ENCODE measurements around the gene ADGRG1.

ADGRG1 gene

DNA sequence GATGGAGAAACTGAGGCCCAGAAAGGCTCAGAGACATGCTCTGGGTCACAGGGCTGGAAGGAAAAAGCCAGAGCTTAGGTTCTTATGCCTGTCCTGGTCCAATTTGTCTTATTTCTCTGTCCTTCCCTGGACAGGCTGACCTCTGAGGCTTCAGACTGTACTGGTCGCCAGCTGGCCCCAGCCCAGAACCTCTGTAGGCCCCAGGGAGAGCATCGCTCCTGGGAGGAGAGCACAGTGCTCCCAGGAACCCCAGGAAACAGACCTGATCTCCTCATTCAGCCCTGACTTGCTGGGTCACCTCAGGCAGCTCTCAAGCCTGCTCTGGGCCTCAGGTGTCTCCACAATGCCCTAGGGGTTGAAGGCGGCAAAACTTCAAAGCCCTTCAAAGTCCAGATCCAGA lies 71.1 kb downstream of the ADGRG1 start:
- no peak overlapping the region for H3K4me3 ChIP-seq (replicated peaks in 1 of 2; ENCODE audit: low read depth in 2 of 2, low read length in 2 of 2)
- TF ChIP-seq, protein P1, sequence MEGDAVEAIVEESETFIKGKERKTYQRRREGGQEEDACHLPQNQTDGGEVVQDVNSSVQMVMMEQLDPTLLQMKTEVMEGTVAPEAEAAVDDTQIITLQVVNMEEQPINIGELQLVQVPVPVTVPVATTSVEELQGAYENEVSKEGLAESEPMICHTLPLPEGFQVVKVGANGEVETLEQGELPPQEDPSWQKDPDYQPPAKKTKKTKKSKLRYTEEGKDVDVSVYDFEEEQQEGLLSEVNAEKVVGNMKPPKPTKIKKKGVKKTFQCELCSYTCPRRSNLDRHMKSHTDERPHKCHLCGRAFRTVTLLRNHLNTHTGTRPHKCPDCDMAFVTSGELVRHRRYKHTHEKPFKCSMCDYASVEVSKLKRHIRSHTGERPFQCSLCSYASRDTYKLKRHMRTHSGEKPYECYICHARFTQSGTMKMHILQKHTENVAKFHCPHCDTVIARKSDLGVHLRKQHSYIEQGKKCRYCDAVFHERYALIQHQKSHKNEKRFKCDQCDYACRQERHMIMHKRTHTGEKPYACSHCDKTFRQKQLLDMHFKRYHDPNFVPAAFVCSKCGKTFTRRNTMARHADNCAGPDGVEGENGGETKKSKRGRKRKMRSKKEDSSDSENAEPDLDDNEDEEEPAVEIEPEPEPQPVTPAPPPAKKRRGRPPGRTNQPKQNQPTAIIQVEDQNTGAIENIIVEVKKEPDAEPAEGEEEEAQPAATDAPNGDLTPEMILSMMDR (IDR thresholded peaks at IDR 0.05; ENCODE audit: low read depth, low read length) = no peak
- DNase-seq (ENCODE audit: low read depth in 2 of 2) = no peak

DNA sequence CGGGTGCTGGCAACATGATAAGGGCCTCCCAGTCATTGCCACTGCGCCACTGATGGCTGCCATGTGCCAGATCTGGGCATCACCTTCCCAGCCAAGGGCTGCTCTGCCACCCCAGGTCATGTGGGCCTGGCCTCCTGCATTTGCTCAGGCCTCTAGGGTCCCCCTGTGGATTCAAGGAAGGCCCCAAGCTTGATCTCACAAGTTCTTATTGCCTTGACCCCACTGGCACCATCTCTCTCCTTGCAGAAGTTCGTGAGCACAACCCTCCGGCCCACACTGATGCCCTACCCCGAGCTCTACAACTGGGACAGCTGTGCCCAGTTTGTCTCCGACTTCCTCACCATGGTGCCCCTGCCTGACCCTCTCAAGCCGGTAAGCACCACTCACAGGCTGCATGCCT lies 71.5 kb downstream of the ADGRG1 start:
- TF ChIP-seq, protein P1 (IDR thresholded peaks at IDR 0.05; ENCODE audit: low read depth, low read length) = no peak
- H3K4me3 ChIP-seq (replicated peaks in 1 of 2; ENCODE audit: low read depth in 2 of 2, low read length in 2 of 2) = no peak overlapping the region
- no peak for DNase-seq (ENCODE audit: low read depth in 2 of 2)

DNA sequence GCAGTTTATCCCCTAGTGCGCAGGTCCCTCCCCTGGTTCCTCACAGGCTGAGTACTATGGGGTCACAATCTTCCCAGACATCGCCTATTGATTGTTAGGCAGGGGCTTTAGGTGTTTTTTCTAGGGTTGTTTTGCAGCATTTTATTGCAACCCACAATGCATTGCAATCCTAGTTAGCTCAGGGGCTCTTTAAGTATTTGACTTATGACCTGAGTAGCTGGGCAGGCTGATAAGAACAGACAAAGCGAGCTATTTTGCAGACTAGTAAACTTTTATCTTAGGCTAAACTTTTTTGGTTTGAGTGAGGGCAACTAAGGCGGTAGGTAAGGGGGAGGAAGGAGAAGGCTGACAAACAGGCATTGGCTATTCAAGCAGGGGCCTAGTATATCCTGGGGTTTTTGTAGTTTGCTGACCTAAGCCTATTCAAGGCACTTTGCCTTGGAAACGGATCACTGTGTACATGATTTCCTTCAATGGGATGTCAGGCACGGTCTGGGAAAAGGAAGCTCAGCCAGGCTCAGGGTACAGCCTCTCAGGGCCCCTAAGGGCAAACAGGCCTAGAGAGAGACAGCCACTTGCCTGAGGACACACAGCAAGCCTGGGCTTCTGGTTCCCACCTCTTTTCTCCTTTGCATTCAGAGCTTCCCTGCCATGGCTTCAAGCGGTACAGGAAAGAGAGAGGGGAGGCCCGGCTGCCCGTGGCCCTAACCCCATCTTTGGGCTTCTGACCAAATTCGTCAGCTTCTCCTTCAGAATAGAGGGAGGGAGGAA lies 72.5 kb downstream of the ADGRG1 start:
- TF ChIP-seq, protein P1 (IDR thresholded peaks at IDR 0.05; ENCODE audit: low read depth, low read length) = no peak
- DNase-seq (ENCODE audit: low read depth in 2 of 2) = no peak
- no peak overlapping the region for H3K4me3 ChIP-seq (replicated peaks in 1 of 2; ENCODE audit: low read depth in 2 of 2, low read length in 2 of 2)

DNA sequence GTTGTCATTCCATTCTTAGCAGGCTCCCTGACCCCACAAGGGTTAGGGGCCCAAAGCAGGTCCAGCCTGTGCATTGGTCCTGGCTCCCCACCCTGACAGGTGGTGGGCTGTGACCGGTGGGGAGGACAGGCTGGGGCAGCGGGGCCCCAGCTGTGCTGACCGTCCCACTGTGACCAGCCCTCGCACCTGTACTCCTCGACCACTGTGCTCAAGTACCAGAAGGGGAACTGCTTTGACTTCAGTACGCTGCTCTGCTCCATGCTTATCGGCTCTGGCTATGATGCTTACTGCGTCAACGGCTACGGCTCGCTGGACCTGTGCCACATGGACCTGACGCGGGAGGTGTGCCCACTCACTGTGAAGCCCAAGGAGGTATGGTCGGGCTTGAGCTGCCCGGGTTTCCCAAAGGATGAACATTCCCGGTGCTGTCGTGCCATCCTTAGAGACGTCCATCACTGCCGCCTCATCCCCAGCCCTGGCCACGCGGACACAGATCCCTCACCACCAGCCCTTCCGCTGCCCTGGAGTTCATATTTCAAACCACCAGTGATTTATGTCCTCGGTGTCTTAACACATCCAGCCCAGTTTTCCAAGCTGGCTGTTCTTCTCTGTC lies 73.4 kb downstream of the ADGRG1 start:
- no peak for DNase-seq (ENCODE audit: low read depth in 2 of 2)
- TF ChIP-seq, protein P1 (IDR thresholded peaks at IDR 0.05; ENCODE audit: low read depth, low read length) = no peak
- no peak overlapping the region for H3K4me3 ChIP-seq (replicated peaks in 1 of 2; ENCODE audit: low read depth in 2 of 2, low read length in 2 of 2)

DNA sequence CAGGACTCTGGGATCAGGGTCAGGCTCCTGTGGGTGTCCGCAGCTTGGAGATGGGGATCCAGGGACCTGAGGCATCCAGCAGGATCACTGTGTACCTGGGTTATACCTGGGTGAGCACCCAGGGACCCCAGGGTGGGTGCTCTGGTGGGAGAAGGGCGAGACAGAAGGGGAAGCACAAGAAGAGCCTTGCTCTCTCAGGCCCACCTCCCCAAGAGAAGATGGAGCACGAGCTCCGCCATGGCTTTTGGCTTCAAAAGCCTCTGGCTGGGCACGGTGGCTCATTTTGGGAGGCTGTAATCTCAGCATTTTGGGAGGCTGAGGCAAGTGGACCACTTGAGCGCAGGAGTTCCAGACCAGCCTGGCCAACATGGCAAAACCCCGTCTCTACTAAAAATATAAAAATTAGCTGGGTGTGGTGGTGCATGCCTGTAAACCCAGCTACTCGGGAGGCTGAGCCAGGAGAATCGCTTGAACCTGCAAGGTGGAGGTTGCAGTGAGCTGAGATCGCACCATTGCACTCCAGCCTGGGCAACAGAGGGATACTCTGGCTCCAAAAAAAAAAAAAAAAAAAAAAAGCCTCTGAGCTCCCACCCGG lies 75.1 kb downstream of the ADGRG1 start:
- no peak overlapping the region for H3K4me3 ChIP-seq (replicated peaks in 1 of 2; ENCODE audit: low read depth in 2 of 2, low read length in 2 of 2)
- TF ChIP-seq, protein P1 (IDR thresholded peaks at IDR 0.05; ENCODE audit: low read depth, low read length) = no peak
- no peak for DNase-seq (ENCODE audit: low read depth in 2 of 2)

DNA sequence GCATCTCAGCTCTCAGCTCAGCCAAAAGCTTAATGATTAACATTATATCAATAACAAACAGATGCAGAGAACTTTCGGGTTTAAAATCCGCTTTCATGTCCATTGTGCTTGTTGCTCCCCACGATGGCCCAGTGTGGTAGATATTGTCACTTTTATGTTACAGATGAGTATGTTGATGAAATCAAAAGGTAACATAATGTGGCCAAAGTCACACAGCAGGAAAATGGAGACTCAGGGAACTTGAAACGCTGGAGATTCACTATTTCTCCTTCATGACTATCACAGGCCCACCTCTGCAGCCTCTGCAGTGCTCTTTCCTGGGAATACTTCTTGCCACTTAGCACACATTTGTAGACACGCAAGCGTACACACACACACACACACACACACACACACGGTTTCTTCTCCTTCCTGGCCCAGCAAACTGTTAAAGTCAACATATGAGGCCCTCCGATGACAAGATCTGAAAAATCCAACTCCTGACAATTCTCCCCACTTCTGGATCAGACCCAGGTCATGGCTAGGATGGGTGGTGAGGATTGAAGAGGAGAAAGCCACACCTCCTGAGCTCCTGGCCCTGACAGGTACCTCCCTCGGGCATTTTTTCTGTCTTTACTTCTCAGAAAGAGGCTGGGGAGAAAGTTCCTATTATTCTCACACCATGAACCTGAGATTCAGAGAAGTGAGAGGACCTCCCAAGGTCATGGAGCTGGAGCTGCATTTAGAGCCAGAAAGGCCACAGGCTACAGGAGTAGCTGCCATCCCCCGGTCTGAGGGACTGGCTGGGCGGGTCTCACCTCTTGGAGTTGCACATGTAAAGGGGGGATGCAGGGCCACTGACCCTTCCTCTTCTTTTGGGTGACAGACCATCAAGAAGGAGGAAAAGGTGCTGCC lies 75.8 kb downstream of the ADGRG1 start:
- H3K4me3 ChIP-seq (replicated peaks in 1 of 2; ENCODE audit: low read depth in 2 of 2, low read length in 2 of 2) = no peak overlapping the region
- no peak for DNase-seq (ENCODE audit: low read depth in 2 of 2)
- TF ChIP-seq, protein P1 (IDR thresholded peaks at IDR 0.05; ENCODE audit: low read depth, low read length) = no peak

Data from cardiac fibroblast (primary cell).